Activated CD8-positive, alpha-beta memory T cell treated with anti-CD3 and anti-CD28 coated beads, Interleukin-2, amount 50 U/mL, for 4 hours (primary cell): ENCODE measurements around the gene IGF1R.

ENCODE experiments used
- DNase-seq: peaks from one replicate; pipeline ENCODE4 v3.0.0-alpha.2; 2020

IGF1R gene

GRCh38 chr15:98728811-98729160 lies 80.4 kb downstream of the IGF1R start:
- no peak for DNase-seq

DNA sequence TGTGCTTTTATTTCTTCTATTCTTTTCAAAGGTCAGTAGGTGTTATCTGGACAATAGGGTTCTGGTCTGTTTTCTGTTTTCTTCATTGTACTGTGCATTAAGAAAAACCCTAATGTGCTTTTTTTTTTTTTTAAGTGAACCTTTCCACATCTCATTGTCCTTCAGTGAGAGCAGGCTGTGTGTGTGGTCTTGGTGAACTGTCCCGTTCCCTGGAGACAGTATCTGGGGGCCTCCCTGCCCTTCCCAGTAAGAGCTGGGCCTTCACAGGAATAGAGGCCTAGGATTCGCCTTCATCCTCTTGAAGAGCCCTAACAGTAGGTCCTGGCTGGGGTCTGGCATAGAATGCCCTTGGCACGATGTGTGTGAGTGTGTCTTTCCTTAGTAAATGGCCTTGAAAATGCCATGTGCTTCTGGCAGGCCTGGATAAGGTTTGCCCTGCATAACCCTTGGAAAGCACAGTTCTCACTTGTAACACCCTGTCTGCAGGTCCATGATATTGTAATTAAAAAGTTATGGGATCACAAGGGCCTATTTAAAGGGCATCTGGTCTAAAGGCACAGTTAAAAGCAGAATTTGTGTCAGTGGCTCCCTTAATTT lies 81.2 kb downstream of the IGF1R start:
- DNase-seq = no peak

DNA sequence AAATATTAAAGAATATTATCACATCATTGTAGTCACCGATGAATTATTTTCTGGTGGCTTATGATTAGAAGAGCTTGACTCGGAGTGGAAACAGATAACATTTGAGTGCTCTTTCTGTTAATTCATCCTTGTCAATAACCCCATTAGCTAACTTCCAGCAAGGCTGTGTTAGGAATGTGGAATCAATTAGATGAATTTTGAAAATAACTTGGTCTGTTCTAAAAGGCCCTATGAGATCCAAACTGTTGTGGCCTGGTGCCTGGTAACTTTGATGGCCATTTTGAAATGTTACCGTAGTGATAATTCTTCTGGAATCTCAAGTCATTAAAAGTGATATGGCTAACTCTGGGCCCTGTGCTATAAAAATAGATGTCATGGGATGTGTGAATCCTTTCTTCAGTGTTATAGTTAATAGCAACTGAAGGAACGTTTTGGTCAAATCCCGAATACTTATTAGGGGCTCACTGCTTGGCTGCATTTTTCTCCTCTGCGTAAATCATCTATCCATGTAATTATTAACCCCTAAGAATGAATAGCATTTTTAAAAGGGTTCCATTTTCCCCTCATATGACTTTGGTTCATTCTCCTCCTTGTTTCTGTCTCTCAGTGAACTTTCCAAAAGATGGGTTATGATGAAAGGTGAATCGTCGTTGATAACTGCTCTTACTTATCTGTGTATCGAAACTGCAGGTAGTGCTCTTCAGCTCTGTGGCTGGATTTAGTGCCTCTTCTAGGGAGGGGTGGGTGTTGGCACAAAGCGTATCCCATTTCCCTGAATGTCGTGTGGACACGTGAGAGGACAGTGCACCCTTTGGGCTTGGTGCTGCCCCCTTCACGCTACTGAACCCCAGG lies 82.7 kb downstream of the IGF1R start:
- no peak for DNase-seq

- DNase-seq = no peak
These were observed 83.5 kb downstream of the IGF1R start for GRCh38 chr15:98731712-98732450.

DNA sequence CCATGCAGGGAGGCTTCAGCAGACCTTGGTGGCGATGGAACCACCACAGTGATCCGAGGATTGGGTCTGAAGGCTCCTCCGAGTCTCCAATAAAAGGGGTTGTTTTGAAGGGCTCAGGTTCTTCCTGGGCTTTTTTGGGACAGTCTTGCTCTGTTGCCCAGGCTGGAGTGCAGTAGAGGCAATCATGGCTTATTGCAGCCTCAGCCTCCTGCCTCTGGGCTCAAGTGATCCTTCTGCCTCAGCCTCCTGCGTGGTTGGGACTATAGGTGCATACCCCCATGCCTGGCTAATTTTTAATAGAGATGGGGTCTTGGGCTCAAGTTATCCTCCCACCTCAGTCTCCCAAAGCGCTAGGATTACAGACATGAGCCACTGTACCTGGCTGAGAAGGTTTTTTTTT lies 84.8 kb downstream of the IGF1R start:
- no peak for DNase-seq

GRCh38 chr15:98734466-98735199 lies 86.3 kb downstream of the IGF1R start:
- no peak for DNase-seq

DNA sequence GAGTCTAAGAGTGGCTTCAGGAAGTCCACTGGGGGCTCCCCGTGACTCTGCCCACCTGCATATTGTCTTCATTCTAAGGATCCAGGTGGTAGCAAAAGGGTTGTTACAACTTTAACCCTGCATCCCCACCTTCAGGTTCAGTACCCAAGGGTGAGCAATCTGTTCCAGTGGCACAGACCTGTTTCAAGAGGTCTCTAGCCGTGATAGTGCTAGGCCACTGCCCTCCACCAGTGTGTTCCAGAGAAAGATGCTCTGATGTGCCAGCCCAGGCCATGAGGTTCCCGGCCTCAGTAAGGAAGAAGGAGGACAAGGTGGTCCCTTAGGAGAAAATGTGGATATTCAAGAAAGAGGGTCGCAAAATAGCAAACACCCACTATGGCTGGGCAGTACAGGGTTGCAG lies 87.0 kb downstream of the IGF1R start:
- DNase-seq = no peak

DNA sequence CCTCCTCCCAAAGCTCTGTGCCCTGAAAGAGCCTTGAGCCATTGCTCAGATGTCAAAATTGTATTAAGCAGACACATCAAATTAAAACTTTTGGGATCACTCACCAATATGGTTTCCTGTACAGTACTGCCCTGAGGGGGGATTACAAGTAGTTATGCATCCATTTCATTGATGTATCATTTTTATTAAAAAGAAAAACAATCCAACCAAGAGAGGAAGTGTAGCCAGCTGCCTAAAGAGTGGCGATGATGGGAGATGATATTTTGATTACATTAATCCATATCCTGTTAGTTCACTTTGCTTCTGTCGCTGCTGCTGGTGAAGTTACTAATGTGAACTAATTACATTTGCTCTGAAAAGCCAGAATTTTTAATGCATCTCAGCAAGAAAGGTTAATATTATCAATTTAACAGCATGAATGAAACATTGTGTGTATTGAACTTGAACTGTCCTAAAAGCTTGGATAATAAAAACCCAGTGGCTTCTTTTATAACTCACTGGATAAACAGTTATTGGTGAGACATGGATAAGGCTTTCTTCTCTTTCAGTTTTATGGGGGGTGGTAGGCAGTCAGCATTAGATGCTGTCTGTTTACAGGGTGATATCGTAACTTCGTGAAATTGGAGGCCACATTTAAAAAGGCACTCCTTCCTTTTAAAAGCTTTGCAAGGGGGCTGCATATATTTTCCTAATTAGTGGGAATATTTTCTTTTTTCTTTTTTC lies 87.7 kb downstream of the IGF1R start:
- no peak for DNase-seq

- no peak for DNase-seq
These were observed 88.8 kb downstream of the IGF1R start for GRCh38 chr15:98737159-98737558.

- DNase-seq = no peak
These were observed 89.4 kb downstream of the IGF1R start for GRCh38 chr15:98737721-98738120.

- DNase-seq = no peak
These were observed 90.5 kb downstream of the IGF1R start for GRCh38 chr15:98738689-98739401.

DNA sequence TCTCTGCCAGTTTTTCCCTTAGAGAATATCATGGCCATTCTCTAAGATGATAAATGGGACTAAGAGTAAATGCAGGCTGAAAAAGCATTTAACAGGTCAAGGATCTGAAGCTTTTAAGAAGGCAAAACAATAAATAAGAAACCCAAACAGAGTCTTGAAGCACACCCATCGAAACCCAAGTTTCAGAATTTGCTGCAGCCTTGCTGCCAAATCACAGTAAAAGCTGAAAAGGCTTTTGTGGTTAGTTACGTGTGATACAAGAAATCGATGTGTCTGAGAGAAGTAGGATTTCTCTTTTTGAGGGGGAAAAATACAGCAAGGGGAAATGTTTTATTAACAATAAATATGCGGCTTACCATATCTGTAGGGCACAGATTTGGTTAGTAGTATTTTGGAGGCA lies 92.0 kb downstream of the IGF1R start:
- no peak for DNase-seq

- no peak for DNase-seq
These were observed 92.6 kb downstream of the IGF1R start for GRCh38 chr15:98740963-98741362.

DNA sequence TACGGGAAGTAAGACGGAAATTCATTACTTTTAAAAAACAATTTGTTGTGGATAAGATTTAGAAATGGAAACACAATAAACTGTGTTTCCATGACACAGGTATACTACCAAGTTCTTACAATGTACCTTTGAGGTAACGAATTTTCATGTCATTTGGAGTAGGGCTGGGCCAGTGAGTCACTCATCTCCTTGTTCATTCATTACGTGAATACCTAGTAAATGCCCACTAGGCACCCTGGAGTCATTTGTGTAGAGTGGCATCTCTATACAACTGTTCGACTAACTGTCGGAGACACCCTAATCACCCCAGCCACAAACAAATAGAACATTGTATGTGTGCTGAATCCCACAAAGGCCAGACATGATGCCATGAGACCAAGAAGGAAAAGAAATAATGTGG lies 94.8 kb downstream of the IGF1R start:
- no peak for DNase-seq

- no peak for DNase-seq
These were observed 96.2 kb downstream of the IGF1R start for GRCh38 chr15:98744506-98744905.

DNA sequence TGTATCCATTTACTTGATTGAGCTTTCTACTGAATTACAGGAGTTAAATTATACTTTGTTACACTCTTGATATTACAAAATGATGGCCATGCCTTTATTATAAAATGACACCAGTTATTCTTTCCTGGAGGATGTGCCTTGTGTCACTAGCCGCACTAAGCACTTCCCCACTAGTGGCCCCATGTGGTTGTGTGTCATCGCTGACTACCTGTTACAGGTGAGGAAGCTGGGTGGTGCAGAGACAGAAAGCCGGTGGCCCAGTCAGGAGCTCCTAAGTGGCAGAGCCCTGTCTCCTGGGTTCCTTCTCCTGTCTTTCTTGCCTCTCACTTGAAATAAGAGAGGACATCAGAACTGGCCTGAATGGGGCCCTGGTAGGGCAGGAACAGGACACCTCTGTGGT lies 96.8 kb downstream of the IGF1R start:
- DNase-seq = no peak

DNA sequence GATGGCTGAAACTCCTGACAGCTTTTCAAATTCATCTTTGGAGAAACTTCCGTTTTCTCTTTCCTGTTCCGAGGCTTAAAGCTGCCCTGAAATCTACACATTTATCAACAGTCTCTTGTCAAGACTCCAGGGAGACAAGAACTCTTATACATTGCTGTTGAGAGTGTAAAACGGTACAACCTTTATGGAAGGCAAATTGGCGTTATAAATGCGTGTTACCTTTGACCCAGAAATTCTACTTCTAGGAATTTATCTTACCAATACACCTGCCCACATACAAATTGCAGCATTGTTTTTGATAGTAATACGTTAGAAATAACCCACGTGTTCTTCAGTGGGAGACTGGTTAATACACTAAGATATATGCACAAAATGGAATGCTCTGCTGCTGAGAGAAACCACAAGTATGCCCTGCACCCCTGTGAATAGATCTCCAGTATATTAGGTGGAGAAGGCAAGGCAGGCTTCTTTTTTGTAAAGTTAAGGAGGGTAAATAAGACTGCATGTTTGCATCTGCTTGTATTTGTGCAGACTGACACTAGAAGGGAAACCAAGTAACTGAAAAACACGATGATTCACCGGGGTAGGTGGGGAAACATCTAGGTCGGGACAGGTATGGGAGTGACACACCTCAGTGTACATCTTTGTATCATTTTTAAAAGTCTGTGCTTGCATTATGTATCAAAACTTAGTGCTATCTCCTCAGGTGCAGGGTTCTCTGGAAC lies 97.5 kb downstream of the IGF1R start:
- DNase-seq = no peak

DNA sequence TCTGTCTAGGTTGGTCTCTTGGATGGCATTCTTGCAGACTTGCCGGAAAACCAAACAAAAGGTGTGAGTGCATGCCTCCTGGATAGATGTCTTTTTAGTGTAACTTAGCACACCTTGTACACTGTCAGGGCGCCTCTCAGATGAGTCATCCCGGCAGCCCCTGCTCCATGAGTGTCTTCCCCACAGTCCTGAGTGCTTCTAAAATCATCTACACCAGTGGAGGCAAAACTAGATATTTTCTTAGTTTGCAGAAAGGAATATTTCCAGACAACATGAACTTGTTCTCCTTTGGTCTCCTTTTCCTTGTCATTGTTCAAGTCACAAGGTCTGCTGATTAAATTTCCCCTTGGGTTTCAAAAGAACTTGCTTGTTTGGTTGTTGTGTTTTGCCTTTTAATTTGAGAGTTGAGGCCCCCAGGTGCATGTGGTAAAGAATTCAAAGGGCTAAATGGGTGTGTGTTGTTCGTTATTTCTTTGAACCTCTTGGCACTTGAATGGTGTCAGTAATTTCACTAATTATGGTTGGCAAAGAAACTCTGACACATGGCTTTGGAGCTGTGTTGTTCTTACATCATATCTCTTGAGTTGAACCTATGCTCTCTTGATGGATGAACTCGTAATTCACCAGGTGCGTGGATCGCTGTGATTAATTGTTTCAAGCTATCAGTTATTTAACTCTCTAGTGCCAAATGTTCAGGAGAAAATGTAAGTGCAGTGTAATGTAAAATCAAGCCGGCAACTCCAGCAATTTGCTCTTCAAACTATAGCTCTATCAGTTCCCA lies 98.2 kb downstream of the IGF1R start:
- DNase-seq = no peak

DNA sequence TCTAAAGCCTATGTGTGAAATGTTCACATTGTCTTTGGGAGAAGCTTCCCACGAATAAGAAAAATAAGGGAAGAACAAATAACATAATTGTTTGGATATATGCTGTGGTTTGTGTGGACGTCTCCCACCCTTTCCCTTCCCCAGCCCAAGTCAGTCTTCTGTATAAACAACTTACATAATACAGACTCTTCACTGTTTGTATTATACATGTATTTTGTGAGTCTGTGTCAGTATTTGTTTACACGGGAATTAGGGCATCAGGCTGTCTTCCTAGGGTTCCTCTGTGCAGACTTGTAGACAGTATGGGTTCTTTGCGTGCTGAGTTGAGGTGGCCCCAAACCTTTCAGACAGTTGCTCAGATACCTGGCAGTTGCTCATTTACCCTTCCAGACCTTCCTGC lies 103.4 kb downstream of the IGF1R start:
- DNase-seq = no peak
